HAP-1 (cell line): Measurements from ENCODE around the gene HSD17B8.

Experiments
- DNase-seq, 2 experiments: peaks; one replicate each; pipeline ENCODE4 v3.0.0-alpha.2; 2016 to 2020; ENCODE audit warnings: low spot score in 2 of 2
- H3K27me3 ChIP-seq: fragments of 250-450 bp; sonication (Bioruptor Pico); 2 replicates; pipeline ENCODE4 v1.5.1; 2020; ENCODE audit warnings: low read depth, mild to moderate bottlenecking, moderate library complexity
- H3K36me3 ChIP-seq: fragments of 250-450 bp; sonication (Bioruptor Pico); replicated peaks from 2 replicates; pipeline ENCODE4 v1.5.1; 2020; ENCODE audit warnings: mild to moderate bottlenecking
- H3K4me1 ChIP-seq: fragments of 250-450 bp; sonication (Bioruptor Pico); 2 replicates; pipeline ENCODE4 v1.5.1; 2020; ENCODE audit warnings: mild to moderate bottlenecking
- H3K4me3 ChIP-seq: fragments of 250-450 bp; sonication (Bioruptor Pico); 2 replicates; pipeline ENCODE4 v1.5.1; 2020; ENCODE audit warnings: mild to moderate bottlenecking, moderate library complexity
- H3K9me3 ChIP-seq: fragments of 250-450 bp; sonication (Bioruptor Pico); 2 replicates; pipeline ENCODE4 v1.5.1; 2020; ENCODE audit warnings: mild to moderate bottlenecking, moderate library complexity
- in situ Hi-C: fragments of 300-500 bp; cut with MboI; formaldehyde crosslinking; loops from 3 replicates; pipeline ENCODE4 v1.14.3; 2020; ENCODE audit warnings: low sequenced_read_pairs, inconsistent platforms, mixed read lengths

The HSD17B8 gene

GRCh38 chr6:33192105-33192646, 12.3 kb upstream of the HSD17B8 start, which contains the start of gene COL11A2:
Gene COL11A2, minus strand, starts transcription at chr6:33192467. Its CDS starts 227 bp downstream, at chr6:33192240.
- H3K36me3 ChIP-seq = peaks cover 24% of the 10 kb centered on the region
- H3K4me3 ChIP-seq = no peak within 1 kb of the TSS
- no peaks in the 10 kb centered on the region for H3K4me1 ChIP-seq
- peaks cover 5% of the 10 kb centered on the region; the same call in 1 of the 2 replicates for H3K27me3 ChIP-seq
- in situ Hi-C loops = no loop called here
- no peak for DNase-seq
- H3K9me3 ChIP-seq = no peaks in the 10 kb centered on the region

DNA sequence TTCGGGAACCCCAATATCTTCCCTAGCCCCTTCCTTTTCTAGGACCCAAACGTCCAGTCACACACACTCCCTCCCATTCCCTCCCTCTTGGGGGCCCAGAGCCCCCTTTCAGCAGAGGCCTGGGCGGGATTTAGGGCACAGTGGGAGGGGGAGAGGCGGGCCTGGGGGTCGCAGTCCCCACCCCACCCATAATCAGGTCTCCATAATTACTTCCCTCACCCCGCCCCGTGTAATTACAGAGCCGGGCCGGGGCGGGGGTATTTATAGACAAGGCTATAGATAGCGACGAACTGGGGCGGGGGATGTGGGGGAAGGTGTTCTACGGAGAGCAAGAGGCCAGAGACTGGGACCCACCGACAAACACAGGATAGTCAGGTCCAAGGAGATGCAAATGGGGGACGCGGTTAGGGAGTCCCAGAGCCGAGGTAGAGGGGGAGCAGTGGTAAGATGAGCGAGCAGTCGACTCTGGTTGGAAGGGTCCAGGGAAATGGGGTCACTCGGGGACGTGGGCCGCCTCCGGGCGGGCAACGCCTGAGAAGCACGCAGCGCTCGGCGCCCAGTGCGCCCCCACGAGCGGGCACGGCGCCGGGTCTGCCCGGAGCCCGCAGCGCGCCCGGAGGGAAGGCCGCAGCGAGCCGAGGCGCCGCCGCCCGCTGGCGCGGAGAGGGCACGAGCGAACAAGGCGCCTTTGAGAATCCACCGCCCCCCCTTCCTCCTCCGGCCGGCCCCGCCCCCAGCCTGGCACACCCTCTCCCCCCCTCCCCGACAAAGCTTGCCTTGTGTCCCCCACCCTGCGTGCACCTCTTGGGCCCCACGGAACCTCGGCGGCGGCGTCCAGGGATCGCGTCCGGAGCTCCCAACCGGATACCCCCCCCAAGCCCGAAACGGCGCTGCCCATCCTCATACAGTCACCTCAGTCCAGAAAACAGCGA, 11.5 kb upstream of the HSD17B8 start:
- Histone ChIP-seq H3K4me1 (no peaks in the 10 kb centered on the region), H3K27me3 (peaks cover 5% of the 10 kb centered on the region; the same call in 1 of the 2 replicates), H3K4me3 (no peak overlapping the region), H3K36me3 (peaks cover 26% of the 10 kb centered on the region), H3K9me3 (no peaks in the 10 kb centered on the region)
- in situ Hi-C loops = no loop called here
- DNase-seq = no peak

GRCh38 chr6:33193619-33194018, 10.8 kb upstream of the HSD17B8 start:
- no peak overlapping the region for H3K4me3 ChIP-seq
- peaks cover 5% of the 10 kb centered on the region; the same call in 1 of the 2 replicates for H3K27me3 ChIP-seq
- H3K36me3 ChIP-seq = peaks cover 26% of the 10 kb centered on the region
- no peaks in the 10 kb centered on the region for H3K9me3 ChIP-seq
- no peaks in the 10 kb centered on the region for H3K4me1 ChIP-seq
- in situ Hi-C loops = no loop called here
- DNase-seq = no peak

- Histone ChIP-seq H3K4me1 (0 out of 2 replicates have a peak, but pooled peaks cover 2% of the 10 kb centered on the region), H3K27me3 (peaks cover 5% of the 10 kb centered on the region; the same call in 1 of the 2 replicates), H3K4me3 (no peak overlapping the region), H3K9me3 (no peaks in the 10 kb centered on the region), H3K36me3 (peaks cover 26% of the 10 kb centered on the region)
- in situ Hi-C loops = no loop called here
- no peak for DNase-seq
Observed at GRCh38 chr6:33194431-33194979, 9.9 kb upstream of the HSD17B8 start.

- 0 out of 2 replicates have a peak, but pooled peaks cover 4% of the 10 kb centered on the region for H3K4me1 ChIP-seq
- in situ Hi-C loops = no loop called here
- H3K27me3 ChIP-seq = peaks cover 5% of the 10 kb centered on the region; the same call in 1 of the 2 replicates
- peaks cover 26% of the 10 kb centered on the region for H3K36me3 ChIP-seq
- H3K9me3 ChIP-seq = no peaks in the 10 kb centered on the region
- H3K4me3 ChIP-seq = no peak overlapping the region
- DNase-seq = no peak
Observed at GRCh38 chr6:33195304-33196165, 8.9 kb upstream of the HSD17B8 start.

DNA sequence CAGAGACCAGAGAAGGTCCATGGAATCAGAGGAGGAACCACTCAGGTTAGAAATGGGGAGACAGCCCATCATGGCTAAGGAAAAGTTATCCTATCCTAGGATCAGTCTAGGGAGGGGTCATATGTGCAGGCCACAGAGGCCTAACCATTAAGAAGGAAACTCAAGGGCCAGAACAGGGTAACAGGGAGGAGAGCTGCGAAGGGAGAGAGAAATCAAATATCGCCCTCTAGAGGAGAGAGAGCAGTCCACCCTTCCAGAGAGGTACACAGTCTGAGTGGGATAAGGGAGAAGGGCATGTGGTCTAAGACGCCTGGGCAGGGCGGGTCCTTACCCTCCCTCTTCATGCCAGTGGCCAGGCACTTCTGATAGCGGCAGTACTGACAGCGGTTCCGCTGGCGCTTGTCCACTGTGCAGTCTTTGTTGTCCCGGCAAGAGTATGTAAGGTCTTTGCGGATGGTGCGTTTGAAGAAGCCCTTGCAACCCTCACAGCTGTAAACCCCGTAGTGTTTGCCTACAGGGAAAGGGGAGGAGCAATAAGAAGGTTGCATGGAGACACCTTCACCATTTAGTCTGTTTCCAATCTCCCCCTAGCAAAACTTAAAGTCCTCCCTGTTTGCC, 6.9 kb upstream of the HSD17B8 start:
- H3K4me1 ChIP-seq = 0 out of 2 replicates have a peak, but pooled peaks cover 4% of the 10 kb centered on the region
- peaks cover 1% of the 10 kb centered on the region; the same call in 1 of the 2 replicates for H3K27me3 ChIP-seq
- no peak overlapping the region for H3K4me3 ChIP-seq
- in situ Hi-C loops = no loop called here
- H3K9me3 ChIP-seq = no peaks in the 10 kb centered on the region
- peaks cover 35% of the 10 kb centered on the region for H3K36me3 ChIP-seq
- peak; percentile 67 to 69 for DNase-seq

GRCh38 chr6:33198159-33198852, 6.1 kb upstream of the HSD17B8 start:
- H3K36me3 ChIP-seq = peaks cover 43% of the 10 kb centered on the region
- no peak overlapping the region for H3K4me3 ChIP-seq
- in situ Hi-C loops = no loop called here
- no peaks in the 10 kb centered on the region for H3K27me3 ChIP-seq
- no peaks in the 10 kb centered on the region for H3K9me3 ChIP-seq
- no peak for DNase-seq
- 0 out of 2 replicates have a peak, but pooled peaks cover 4% of the 10 kb centered on the region for H3K4me1 ChIP-seq

DNA sequence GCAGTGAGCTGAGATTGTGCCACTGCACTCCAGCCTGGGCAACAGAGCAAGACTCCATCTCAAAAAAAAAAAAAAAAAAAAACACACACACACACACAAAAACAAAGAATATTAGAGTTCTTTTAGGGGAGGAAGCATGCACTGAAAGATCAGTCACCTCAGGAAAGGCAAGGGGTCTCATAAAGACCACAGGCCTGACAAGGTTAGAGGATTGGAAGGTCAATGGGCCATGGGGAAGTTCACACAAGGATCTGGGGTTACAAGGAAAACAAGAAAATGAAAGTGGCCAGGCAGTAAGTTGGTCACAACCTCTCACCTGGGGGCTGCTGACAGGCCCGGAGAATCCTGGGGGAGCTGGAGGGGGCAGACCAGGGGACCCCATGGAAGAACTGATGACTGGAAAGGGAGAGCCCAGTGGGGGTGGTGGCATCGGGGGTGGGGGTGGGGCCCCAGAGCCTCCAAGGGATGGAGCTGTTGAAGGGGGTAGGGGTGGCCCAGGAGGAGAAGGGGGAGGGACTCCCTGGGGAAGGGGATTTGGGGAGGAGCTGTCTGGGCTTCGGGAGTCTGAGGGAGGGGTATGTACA, 5.5 kb upstream of the HSD17B8 start:
- no peak for DNase-seq
- Histone ChIP-seq H3K4me3 (peak overlapping the region; percentile 83), H3K36me3 (peaks cover 49% of the 10 kb centered on the region), H3K9me3 (no peaks in the 10 kb centered on the region), H3K4me1 (peaks cover 5% of the 10 kb centered on the region), H3K27me3 (no peaks in the 10 kb centered on the region)
- in situ Hi-C loops = no loop called here

- Histone ChIP-seq H3K4me3 (peak overlapping the region; percentile 83), H3K4me1 (peaks cover 9% of the 10 kb centered on the region), H3K27me3 (no peaks in the 10 kb centered on the region), H3K9me3 (no peaks in the 10 kb centered on the region), H3K36me3 (peaks cover 53% of the 10 kb centered on the region)
- in situ Hi-C loops = no loop called here
- DNase-seq = peak; percentile 74 to 92
Observed at GRCh38 chr6:33199687-33200218, 4.7 kb upstream of the HSD17B8 start.

DNA sequence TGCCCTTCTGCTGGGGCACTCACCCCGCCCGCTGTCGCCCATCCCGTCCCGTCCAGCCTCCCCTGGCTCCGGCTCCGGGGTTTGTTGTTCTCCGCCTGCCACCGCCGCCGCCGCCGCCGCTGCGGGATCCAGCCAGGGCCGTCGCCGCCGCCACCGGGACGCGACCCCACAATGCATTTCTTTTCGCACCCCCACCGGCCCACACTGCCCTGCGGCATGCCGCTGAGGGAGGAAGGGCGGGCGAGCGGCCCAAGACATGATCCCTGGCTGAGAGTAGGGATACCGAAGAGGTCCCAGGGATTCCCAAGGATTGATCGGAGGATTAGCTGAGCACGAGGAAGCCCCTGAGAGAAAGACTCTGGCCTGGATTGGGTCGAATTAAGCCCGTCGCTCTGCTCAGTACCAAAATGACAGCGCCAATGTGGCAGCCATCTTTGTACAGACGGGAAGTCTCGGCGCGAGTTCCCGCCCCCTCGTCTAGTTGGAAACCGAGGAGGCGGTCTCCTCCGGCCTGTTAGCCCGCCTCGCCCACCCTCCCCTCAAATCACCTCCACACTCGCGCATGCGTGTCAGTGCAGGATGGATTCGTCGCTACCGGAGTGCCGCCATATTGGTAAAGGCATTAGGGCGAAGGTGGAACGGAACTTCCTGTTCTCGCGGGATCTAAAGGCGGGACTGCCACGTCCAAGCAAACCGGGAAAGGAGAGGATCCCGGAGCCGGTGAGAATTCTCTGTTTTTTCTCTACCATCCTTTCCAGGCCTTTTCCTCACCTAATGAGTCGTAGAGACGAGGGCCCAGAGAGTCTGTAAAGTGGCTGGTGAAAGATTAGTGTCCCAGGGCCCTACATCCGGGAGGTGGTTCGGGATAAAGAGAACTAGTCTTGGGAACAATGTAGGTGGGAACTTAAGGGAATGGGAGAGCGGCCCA, 4.0 kb upstream of the HSD17B8 start, which contains the start of the genes RXRB and SLC39A7:
Gene RXRB (minus strand): TSS at position 447 of the 928 bp plus-strand sequence. CDS start 189 bp downstream, at position 258.
Gene SLC39A7 (plus strand): TSS at position 649 of the 928 bp plus-strand sequence. CDS start 379 bp downstream, outside the sequence.
- in situ Hi-C loops = no loop called here
- peaks cover 16% of the 10 kb centered on the region for H3K4me1 ChIP-seq
- H3K27me3 ChIP-seq = no peaks in the 10 kb centered on the region
- no peaks in the 10 kb centered on the region for H3K9me3 ChIP-seq
- H3K4me3 ChIP-seq = peak within 1 kb of the TSS; percentile 83
- DNase-seq = peak; percentile 96 to 99
- peaks cover 46% of the 10 kb centered on the region for H3K36me3 ChIP-seq

DNA sequence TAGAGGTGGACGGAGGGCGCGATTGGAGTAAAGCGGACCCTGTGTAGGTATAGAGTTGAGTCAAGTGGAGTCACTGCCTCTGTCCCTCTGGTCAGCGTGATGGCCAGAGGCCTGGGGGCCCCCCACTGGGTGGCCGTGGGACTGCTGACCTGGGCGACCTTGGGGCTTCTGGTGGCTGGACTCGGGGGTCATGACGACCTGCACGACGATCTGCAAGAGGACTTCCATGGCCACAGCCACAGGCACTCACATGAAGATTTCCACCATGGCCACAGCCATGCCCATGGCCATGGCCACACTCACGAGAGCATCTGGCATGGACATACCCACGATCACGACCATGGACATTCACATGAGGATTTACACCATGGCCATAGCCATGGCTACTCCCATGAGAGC, 3.3 kb upstream of the HSD17B8 start:
- Histone ChIP-seq H3K4me3 (peak overlapping the region; percentile 83), H3K27me3 (no peaks in the 10 kb centered on the region), H3K4me1 (peaks cover 22% of the 10 kb centered on the region), H3K9me3 (no peaks in the 10 kb centered on the region), H3K36me3 (peaks cover 39% of the 10 kb centered on the region)
- no peak for DNase-seq
- in situ Hi-C loops = no loop called here
